Adrenal gland (tissue), 12 donors: Measurements from ENCODE around the gene FAM9C. TPM values are rescaled to one million over a fixed set of nuclear protein-coding genes. Genes with fewer than 3 reads are reported as not detected.
"Not testable (repeated sequence)": the region's sequence is repeated elsewhere in the genome, so short reads cannot be mapped to it uniquely, and the experiment has no call there.

Source experiments
- DNase-seq, 7 donors: peaks; one replicate each; pipeline ENCODE4 v3.0.0-alpha.2; 2019 to 2020
- H3K27ac ChIP-seq, 5 donors: fragments of 200-600 bp; sonication (generic) in 4 of 5; 1 replicate in 3 of 5; 2 replicates in 2 of 5; pipeline versions ENCODE4 v1.5.1 to v1.8.0; 2016 to 2020; ENCODE audit warnings: mild to moderate bottlenecking in 1 of 5
- H3K27me3 ChIP-seq: fragments of 200-600 bp; 2 replicates; pipeline ENCODE4 v1.8.0; 2021
- H3K36me3 ChIP-seq, 2 donors: fragments of 200-600 bp; replicated peaks in 1 of 2; 1 replicate in 1 of 2; 2 replicates in 1 of 2; pipeline versions ENCODE4 v1.5.1 to v1.8.0; 2018 to 2022
- H3K4me1 ChIP-seq, 2 donors: fragments of 200-600 bp; replicated peaks in 1 of 2; 1 replicate in 1 of 2; 2 replicates in 1 of 2; pipeline versions ENCODE4 v1.5.1 to v1.8.0; 2018 to 2021
- H3K4me3 ChIP-seq, 4 donors: fragments of 200-600 bp; sonication (generic) in 3 of 4; one replicate each; pipeline ENCODE4 v1.5.1; 2016 to 2018
- H3K9me3 ChIP-seq, 3 donors: fragments of 200-600 bp; sonication (generic) in 1 of 3; replicated peaks in 1 of 3; 1 replicate in 2 of 3; 2 replicates in 1 of 3; pipeline versions ENCODE4 v1.5.1 to v1.8.0; 2016 to 2021
- CTCF ChIP-seq, 6 experiments: fragments of 450-650 bp in 4 of 6; fragments of 200-600 bp in 2 of 6; sonication (generic) in 1 of 6; IDR thresholded peaks; 1 replicate in 5 of 6; 2 replicates in 1 of 6; pipeline versions ENCODE4 v1.5.1 to v1.8.0; 2016 to 2021; ENCODE audit warnings: antibody characterized with exemption in 6 of 6, mild to moderate bottlenecking in 2 of 6, moderate library complexity in 1 of 6
- POLR2A ChIP-seq, 2 donors: fragments of 450-650 bp; IDR thresholded peaks; one replicate each; pipeline ENCODE4 v1.6.1; 2017; ENCODE audit warnings: antibody characterized with exemption in 2 of 2, mild to moderate bottlenecking in 2 of 2, moderate library complexity in 1 of 2
- WGBS, 4 donors: extraction: QIAGEN DNeasy Blood & Tissue Kit in 2 of 4; methylation state at CpG; one replicate each; pipeline versions ENCODE4 v1.1.5 to v1.1.7; 2013 to 2017; 5-methylcytosine and 5-hydroxymethylcytosine counted together
- intact Hi-C, 2 donors: fragments of 100-400 bp; cut with DNase I; formaldehyde crosslinking; loops; one replicate each; pipeline versions ENCODE4 v1.14.1 to v1.15.0; 2022 to 2023
- polyA plus RNA-seq, 3 donors: library from polyadenylated mRNA; stranded (reverse); fragments of 200-250 nt in 2 of 3; fragments of 350-450 nt in 1 of 3; fragmentation: Illumina TruSeq in 1 of 3; extraction: RNeasy Lipid Tissue Mini Kit (QIAGEN cat#74804) in 1 of 3; gene quantifications; one replicate each; pipeline ENCODE4 v1.2.3, GENCODE V29; 2013 to 2014
- total RNA-seq, 9 donors: library from RNA; depleted of rRNA in 4 of 9; stranded (reverse); fragments of >200 nt in 4 of 9; fragments of 120-200 nt in 1 of 9; fragmentation: NEBNext Ultra II Directional in 1 of 9; extraction: Animal tissue kit (Norgen Biotek cat#: 25700) in 1 of 9; gene quantifications; one replicate each; pipeline versions ENCODE4 v1.1.0 to v1.2.4, GENCODE V29; 2013 to 2023
- donor health status: healthy with polysubstance abuse.
- donor health status: Bipolar disorder and iron deficiency.
- donor health status: DM: yes; HTN: yes; CAD: no.
- donor health status: DM: no; HTN: no; CAD: no.
- donor health status: DM: no; HTN: no; CAD: no.
- donor health status: DM: yes; HTN: yes; CAD: no.

The FAM9C gene
- total and polyA plus RNA-seq, 12 donors = 0.03 to 0.14 TPM; not detected in 10

DNA sequence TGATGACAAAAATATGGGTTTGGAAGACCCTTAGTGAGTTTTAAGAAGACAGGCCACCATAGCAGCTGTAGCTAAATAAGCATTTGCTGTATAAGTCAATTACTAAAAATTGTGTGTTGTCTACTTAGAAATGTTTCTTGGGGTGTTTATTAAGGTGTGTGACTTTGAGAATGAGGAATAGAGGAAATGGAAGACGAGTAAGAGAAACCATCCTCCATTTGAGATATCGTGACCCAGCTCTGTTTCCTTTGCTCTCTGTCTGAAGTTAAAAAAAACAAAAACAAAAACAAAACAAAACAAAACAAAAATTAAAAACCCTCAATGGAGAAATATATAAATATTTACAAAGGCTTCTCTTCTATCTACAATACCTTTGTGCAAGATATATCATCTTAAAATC, 41.7 kb upstream of the FAM9C start:
- Histone ChIP-seq H3K4me3 (no peak overlapping the region), H3K9me3 (no peaks in the 10 kb centered on the region), H3K27me3 (no peaks in the 10 kb centered on the region), H3K4me1 (peaks cover 0 to 13% of the 10 kb centered on the region in 2 donors), H3K27ac (no peak overlapping the region), H3K36me3 (no peaks in the 10 kb centered on the region)
- no peak for DNase-seq
- intact Hi-C loops = no loop called here
- WGBS, 4 donors = 58 to 73% (median 64%) methylated on average over 2 of the region's 2 CpGs
- no peak for TF ChIP-seq POLR2A (IDR thresholded peaks at IDR 0.05)
- no peak for TF ChIP-seq CTCF (IDR thresholded peaks at IDR 0.05)

DNA sequence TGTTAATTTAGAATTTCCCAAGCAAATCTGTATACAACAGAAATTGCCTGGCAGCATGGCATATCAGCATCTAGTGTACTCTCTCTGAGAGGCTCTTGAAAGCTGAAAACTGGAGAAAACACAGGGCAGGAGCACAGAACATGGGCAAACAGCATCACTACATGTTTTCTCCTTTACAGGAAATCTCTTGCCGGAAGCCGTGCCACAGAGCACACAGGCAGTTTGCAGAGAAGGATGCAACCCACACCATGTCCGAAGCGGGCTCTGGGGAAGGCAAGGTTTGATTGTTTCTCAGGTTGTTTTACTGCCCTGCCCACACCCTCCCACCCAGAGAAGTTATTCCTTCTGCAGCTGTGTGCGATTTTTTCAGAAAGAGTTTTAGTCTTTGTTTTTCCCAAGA, 41.1 kb upstream of the FAM9C start:
- Histone ChIP-seq H3K4me1 (peaks cover 0 to 13% of the 10 kb centered on the region in 2 donors), H3K36me3 (no peaks in the 10 kb centered on the region), H3K27me3 (no peaks in the 10 kb centered on the region), H3K4me3 (no peak overlapping the region), H3K27ac (no peak overlapping the region), H3K9me3 (no peaks in the 10 kb centered on the region)
- no peak for TF ChIP-seq POLR2A (IDR thresholded peaks at IDR 0.05)
- TF ChIP-seq CTCF (IDR thresholded peaks at IDR 0.05) = no peak
- intact Hi-C loops = no loop called here
- WGBS, 4 donors = 74 to 84% (median 78%) methylated on average over 5 of the region's 5 CpGs
- no peak for DNase-seq

DNA sequence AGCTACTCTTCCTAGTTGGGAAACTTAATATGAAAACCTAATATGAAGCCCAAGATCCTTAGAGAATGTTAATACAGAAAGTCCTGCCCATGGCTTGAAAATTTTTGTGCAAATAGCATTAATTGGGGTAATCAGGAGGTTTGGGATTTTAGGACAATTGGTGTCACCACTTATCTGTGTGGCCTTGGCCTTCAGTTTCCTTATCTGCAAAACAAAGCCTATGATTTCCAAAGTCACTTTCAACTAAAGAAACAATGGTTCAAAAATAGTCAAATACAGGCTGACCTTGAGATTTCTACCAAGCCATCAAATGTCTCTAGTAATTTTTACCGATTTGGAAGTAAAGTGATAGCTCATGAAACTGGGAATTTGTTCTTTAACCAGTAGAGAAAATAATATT, 40.2 kb upstream of the FAM9C start:
- no peak for DNase-seq
- no peak overlapping the region for H3K27ac ChIP-seq
- peaks cover 0 to 8% of the 10 kb centered on the region in 2 donors for H3K4me1 ChIP-seq
- intact Hi-C loops = no loop called here
- TF ChIP-seq POLR2A (IDR thresholded peaks at IDR 0.05) = no peak
- TF ChIP-seq CTCF (IDR thresholded peaks at IDR 0.05) = no peak
- no peak overlapping the region for H3K4me3 ChIP-seq
- no peaks in the 10 kb centered on the region for H3K27me3 ChIP-seq
- H3K9me3 ChIP-seq = no peaks in the 10 kb centered on the region
- WGBS, 4 donors = 23 to 46% (median 41%) methylated on average over 1 of the region's 1 CpG
- no peaks in the 10 kb centered on the region for H3K36me3 ChIP-seq

GRCh38 chrX:13083755-13084326, 39.4 kb upstream of the FAM9C start:
- H3K27me3 ChIP-seq, H3K4me3 ChIP-seq, H3K27ac ChIP-seq, DNase-seq, intact Hi-C loops, H3K36me3 ChIP-seq, H3K9me3 ChIP-seq: not testable (repeated sequence)
- WGBS, 4 donors = 68 to 93% (median 80%) methylated on average over 8 to 9 of the region's 9 CpGs
- peaks cover 0 to 13% of the 10 kb centered on the region in 2 donors for H3K4me1 ChIP-seq
